Iris pigment epithelial cell (primary cell): ENCODE measurements around the gene LCE1D.
A peak's percentile ranks its signal among the peaks of the same experiment; 100 is the strongest.

Experiments
- DNase-seq: peaks from one replicate; pipeline ENCODE4 v3.0.0-alpha.2; 2011; ENCODE audit warnings: low read depth

LCE1D gene, protein sequence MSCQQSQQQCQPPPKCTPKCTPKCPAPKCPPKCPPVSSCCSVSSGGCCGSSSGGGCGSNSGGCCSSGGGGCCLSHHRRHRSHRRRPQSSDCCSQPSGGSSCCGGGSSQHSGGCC

DNA sequence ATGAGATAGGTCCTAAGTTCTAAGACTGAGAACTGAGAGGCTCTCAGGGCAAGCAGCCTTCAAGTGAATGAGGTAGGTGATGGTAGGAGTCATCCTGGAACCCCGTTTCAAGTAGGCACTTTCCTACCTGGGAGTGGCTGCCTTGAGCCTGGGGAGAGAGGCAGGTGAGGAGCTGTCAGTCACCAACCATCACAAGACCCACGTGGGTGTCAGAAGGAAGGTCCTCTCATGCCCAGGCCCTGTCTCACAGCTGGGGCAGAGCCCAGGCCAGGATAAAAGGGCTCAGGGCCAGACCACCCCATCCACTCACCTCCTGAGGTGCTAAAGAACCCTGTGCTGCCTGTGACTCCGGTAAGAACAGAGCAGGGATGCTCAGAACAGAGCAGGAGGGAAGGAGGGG is at the start of gene LCE1D:
Gene LCE1D, plus strand, starts transcription at position 301 of the 400 bp plus-strand sequence. CDS start 1,074 bp downstream, outside the sequence.
- no peak for DNase-seq

DNA sequence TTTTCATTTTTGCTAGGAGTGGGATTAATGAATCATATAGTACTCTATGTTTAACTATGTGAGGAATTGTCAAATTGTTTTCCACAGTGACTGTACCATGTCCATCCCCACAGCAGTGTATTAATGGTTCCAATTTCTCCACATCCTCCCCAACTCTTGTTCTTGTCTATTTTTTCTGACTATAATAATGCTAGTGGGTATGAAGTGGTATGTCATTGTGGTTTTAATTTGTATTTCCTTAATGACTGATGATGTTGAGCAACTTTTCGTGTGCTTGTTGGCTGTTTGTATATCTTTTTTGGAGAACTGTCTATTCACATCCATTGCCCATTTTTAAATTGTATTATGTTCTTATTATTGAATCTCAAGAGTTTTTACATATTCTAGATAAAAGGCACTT is 48.7 kb upstream of the LCE1D start:
- DNase-seq, result no peak

DNA sequence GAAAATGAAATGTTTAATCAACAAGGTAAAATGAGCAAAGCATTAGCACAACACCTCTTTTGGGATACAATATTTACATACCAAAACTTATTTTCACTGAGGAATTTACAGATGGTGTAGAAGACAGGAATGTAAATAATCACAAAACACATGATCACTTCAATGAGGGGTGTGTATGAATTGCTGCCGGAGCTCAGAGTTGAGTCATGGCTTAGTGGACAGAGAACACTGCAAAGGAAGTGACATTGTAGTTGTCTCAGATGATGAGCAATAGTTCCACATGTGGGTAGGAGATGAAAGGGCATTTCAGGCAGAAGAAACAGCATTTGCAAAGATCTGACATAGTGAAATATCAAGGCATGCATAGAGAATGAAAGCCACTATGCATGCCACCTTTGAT is 44.3 kb upstream of the LCE1D start:
- DNase-seq, result peak; percentile 9

DNA sequence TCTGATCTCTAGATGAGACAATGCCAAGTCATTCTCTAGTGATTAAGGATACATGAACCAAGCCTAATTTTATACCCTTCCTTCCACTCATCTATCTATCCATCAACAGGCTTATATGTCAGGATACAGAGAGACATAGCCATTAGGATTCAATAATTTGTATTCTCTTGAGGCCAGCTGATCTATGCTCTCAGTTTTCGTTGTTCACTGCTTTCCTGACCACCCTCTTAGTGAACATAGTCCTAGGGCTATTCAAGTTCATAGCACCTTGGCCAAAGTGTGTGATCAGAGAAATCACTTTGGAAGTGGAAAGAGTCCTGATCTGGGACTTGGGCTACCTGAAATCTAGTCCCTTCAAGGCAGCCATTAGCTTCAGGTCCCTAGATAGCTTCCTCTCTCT is 42.9 kb upstream of the LCE1D start:
- DNase-seq, result no peak

DNA sequence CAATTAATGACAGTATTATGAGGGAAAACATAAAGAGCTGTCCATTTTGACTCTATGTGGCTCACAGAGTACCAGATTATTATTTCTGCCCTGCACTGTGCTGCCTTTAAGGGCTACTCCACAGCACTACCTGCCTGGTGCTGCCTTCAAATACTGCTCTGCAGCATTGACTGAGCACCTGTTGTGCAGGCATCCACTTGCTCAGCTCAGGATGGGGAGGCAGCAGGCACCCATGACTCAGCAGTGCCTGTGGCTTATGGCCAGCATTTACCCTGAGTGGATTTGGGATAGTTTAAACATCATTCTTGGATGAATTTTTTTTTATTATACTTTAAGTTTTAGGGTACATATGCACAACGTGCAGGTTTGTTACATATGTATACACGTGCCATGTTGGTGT is 39.6 kb upstream of the LCE1D start:
- DNase-seq, result no peak

DNA sequence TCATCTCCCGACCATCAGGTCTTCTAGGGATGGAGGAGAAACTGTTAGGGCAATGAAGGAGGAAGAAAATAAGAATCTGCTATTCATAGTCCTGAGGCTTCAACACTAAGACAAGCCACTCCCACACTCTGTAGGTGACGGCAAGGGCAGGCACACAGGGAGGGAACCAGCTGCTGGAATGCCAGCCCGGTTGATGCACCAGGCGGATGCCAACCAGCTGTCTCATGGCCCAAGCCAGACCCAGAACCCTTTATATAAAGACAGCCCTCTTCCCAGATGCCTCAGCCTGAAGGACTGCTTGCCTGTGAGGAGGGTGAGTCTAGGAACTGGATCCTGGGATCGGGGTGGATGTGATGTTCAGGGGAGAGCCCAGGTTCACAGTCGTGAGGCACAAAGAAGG is 38.8 kb upstream of the LCE1D start, which contains the start of gene KPRP:
Gene KPRP, plus strand, starts transcription at position 279 of the 400 bp plus-strand sequence. CDS start 1,564 bp downstream, outside the sequence.
- no peak for DNase-seq

DNA sequence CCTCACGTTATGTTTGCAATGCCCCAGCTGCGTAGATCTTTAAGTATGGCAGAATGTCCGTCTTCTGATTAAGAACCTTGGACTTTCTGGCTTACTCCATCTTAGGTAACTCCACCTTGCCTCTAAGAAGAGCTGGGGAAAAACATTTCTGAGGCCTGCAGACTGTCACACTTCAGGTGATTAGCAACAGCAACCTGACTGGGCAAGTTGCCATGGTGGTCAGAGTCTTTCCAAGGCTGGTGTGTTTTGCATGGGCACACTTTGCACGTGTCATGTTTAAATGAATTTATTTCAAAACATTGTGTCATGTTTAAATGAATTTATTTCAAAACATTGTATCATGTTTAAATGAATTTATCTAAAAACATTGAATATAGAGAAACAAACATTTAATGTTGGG is 37.9 kb upstream of the LCE1D start:
- no peak for DNase-seq

DNA sequence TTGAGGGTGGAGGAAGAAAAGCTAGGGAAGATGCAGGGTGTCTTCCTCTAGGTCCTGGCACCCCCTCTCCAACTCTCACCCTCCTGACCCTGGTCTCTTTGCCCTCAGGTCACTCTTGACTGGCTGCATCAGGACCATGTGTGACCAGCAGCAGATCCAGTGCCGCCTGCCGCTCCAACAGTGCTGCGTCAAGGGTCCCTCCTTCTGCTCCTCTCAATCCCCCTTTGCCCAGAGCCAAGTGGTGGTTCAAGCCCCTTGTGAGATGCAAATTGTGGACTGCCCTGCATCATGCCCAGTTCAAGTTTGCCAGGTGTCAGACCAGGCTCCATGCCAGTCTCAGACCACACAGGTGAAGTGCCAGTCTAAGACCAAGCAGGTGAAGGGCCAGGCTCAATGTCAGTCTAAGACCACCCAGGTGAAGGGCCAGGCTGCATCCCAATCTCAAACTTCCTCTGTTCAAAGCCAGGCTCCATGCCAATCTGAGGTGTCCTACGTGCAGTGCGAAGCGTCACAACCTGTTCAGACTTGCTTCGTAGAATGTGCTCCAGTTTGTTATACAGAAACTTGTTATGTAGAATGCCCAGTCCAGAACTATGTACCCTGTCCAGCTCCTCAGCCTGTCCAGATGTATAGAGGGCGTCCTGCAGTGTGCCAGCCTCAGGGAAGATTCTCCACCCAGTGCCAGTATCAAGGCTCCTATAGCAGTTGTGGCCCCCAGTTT is 36.9 kb upstream of the LCE1D start:
- DNase-seq, result no peak

DNA sequence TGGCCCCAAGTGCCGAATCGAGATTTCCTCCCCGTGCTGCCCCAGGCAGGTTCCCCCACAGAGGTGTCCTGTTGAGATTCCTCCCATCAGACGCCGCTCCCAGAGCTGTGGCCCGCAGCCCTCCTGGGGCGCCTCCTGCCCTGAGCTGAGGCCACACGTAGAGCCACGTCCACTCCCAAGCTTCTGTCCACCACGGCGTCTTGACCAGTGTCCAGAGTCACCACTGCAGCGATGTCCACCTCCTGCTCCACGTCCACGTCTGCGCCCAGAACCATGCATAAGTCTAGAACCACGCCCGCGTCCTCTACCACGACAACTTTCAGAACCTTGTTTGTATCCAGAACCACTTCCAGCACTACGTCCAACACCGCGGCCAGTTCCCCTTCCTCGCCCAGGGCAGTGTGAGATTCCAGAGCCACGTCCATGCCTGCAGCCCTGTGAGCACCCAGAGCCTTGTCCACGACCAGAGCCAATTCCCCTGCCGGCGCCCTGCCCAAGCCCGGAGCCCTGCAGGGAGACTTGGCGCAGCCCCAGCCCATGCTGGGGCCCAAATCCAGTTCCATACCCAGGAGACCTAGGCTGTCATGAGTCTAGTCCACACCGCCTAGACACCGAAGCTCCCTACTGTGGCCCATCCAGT is 35.9 kb upstream of the LCE1D start:
- no peak for DNase-seq

DNA sequence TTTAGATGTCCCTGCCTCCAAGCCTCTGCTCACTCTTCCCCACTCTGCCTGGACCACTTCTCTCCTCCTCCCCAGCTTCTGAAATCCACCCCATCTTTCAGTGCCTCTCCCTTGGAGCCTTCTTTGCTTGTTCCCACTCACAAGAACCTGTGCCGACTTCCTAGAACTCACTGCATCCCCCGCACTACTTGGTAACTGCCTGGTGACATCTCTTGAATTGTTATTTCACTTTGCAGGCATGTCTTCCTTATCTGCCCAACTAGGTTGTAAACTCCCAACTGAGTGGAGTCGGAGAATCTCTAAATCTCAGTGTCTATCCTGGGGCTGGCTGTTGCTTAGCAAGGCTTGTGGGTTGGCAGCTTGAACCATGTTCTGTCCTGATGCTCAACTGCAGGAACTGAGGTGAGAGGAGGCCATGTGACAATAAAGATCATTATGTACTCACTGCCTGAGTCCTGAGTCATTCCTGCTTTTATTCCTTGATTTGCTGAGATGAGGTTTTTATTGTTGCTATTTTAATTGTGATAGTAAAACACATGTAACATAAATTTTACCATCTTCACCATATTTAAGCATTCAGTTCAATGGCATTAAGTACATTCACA is 34.8 kb upstream of the LCE1D start:
- DNase-seq, result no peak

DNA sequence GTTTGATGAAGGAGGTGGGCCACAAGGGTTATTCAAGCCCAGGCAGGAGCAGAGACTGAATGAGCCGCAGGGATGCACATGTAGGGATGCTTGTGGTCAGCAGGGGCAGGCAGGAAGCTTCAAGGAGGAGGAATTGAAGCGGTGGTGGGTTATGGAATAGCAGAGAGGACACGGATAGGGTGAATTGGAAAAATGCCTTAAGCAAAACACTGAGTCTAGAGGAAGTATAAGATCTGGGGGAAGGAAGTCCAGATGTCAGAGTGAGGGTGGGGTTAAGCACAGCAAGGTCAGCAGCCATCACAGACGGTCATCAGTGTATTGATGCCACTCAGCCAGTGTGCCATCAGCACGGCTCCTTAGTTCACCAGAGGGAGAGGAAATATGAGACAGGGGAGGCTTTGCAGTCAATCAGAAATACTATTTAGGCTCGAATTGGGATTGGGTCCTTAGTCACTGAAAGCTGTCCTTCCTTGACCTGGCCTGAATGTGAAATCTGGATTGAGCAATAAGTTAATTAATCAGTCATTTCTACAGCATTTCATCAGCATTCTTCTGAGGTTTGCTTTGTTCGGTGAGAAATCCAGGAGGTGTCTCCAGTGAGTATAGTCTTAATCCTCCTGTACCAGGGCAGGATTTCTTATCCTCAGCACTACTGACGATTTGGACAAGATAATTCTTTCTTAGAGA is 27.5 kb upstream of the LCE1D start:
- no peak for DNase-seq

DNA sequence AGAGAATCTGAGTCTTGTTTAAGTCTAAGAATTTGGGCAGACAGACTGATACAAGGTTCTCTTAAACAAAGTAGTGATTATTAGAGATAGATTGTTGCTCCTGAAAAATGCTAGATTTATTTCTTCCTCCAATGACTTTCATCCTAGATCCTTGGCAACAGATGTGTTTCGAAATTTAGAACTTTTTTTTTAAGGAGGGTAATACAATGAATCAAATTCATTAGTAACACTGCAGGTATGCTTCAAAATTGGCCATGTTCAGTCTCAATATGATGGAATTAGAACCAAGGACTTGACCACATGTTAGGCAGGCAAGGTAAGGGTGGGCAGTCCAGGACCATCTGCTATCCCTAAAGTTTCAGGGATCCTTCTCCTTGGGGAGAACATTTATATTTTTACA is 26.1 kb upstream of the LCE1D start:
- DNase-seq, result no peak

DNA sequence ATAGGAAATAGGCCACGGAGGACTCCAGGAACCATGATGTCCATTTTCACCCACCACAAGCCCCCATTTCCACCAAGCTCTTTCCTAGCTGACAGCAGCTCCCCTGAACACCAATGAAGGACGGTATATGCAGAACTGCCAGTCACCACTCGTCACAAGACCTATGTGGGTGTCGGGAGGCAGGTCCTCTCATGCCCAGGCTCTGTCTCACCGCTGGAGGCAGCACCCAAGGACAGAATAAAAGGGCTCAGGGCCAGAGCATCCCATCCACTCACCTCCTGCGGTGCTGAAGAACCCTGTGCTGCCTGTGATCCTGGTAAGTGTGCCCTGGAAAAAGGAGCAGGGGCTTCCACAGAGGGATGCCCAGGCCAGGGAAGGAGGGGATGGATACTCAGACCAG is 21.6 kb upstream of the LCE1D start, which contains the start of gene LCE1F:
Gene LCE1F, plus strand, starts transcription at position 266 of the 400 bp plus-strand sequence. CDS start 1,232 bp downstream, outside the sequence.
- no peak for DNase-seq

DNA sequence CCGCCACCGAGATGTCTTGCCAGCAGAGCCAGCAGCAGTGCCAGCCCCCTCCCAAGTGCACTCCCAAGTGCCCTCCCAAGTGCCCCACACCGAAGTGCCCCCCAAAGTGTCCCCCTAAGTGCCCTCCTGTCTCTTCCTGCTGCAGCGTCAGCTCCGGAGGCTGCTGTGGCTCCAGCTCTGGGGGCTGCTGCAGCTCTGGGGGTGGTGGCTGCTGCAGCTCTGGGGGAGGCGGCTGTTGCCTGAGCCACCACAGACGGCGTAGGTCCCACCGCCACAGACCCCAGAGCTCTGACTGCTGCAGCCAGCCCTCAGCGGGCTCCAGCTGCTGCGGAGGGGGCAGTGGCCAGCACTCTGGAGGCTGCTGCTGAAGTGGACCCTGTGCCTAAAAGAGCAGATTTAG is 20.2 kb upstream of the LCE1D start:
- no peak for DNase-seq

DNA sequence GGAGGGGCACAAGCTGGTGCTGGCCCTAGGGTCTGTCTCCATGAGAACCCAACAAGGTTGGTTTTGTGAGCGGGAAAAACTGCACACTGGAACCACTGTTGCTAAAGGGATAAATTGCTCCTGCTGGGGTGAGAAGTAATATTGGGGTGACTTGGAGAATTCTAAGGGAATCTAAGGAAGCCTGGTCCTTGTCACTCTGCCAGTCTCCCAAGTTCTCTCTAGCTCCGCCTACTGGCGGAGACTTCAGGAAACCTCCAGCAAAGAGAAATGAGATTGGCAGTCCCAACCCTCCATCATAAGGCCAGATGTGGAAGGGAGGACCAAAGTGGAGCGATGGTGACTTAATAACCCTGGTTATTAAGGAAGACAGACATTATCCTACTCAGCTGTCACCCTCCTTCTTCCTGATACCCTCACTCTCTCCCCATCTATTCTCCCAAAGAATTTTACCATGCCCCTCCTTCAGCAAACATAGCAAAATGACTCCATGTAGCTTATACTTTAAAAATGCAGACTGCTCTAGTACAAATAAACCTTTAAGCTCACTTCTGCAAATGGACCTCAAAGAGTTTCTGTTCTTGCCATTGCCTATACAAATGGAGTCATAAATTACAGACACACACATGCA is 18.9 kb upstream of the LCE1D start:
- DNase-seq, result no peak

DNA sequence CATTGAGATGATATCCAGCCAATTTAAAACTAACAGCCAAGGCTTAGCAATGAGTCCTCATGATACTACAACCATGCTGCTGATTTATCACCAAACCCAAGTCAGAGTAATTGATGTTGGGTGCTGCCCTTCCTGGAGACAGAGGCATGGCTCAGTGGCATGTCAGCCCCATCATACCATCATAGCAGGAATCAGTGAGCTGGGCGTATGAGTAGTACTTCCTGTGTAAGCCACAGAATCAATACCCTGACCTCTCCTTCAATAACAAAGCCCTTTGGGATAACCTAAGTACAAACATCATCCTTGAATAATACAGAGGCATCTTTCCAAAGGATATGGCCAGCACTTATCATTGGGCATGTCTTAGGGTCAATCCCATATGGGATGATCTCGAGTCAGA is 13.4 kb upstream of the LCE1D start:
- no peak for DNase-seq

DNA sequence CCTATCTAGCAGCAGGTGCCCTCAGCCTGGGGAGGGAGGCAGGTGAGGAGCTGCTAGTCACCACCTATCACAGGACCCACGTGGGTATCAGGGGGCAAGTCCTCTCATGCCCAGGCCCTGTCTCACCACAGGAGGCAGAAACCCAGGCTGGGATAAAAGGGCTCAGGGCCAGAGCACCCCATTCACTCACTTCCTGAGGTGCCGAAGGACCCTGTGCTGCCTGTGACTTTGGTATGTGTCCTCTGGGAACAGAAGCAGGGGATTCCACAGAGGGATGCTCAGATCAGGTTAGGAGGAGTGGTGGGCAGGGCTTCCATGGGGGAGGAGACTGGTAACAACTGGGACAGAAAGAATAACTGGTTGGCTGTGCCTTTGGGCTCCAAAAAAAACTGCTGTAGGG is 10.4 kb upstream of the LCE1D start, which contains the start of gene LCE1E:
Gene LCE1E, plus strand, starts transcription at position 181 of the 400 bp plus-strand sequence. CDS start 1,043 bp downstream, outside the sequence.
- no peak for DNase-seq

DNA sequence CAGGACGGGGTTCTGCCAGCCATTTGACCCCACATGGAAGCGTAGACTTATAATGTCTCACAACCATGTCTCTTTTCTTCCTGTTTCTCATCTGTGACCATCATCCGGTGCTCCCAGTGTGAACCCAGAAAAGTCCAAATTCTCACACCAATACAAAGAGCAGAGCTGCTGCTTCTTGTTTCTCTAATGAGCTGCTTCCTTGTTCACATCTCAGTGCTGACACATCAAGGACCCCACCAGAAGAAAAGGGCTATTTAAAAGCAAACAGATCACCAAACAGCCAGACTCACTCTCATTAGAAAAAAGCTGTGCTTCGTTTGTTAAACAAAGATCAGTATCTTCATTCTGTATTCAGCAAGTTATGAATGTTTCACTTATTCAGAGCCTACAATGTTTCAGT is 835 bp upstream of the LCE1D start:
- DNase-seq, result no peak

DNA sequence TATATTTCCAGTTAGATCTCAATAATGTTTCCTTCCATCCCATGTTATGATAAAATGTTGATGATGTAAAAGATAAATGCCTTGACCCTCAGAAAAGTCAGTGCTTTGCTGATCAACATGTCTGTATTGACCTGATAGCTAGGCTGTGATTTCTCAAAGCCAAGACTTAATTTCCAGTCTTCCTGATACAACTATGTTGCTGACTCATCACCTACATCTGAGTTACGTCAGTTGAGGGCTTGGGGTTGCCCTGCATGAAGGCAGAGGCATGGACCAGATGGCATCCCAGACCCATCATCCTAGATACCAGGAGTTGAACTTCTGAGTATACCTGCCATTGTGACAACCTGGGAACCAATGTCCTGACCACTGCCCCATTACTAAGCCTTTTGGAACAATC is 4.8 kb downstream of the LCE1D start:
- no peak for DNase-seq

DNA sequence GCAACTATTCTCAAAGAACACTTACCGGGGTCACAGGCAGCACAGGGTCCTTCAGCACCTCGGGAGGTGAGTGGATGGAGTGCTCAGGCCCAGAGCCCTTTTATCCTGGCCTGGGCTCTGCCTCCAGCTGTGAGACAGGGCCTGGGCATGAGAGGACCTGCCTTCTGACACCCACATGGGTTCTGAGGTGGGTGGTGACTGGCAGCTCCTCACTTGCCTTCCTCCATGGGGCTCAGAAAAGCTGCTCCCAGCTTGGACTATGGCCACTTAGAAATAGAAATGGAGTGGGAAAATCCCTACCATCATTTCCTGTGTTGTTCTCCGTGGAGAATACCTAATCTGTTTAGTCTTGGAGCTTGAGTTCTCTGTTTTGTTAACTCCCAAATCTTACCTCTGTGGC is 10.1 kb downstream of the LCE1D start, which contains the start of gene LCE1C:
Gene LCE1C, minus strand, starts transcription at position 76 of the 400 bp plus-strand sequence. CDS start 1,173 bp downstream, outside the sequence.
- no peak for DNase-seq

DNA sequence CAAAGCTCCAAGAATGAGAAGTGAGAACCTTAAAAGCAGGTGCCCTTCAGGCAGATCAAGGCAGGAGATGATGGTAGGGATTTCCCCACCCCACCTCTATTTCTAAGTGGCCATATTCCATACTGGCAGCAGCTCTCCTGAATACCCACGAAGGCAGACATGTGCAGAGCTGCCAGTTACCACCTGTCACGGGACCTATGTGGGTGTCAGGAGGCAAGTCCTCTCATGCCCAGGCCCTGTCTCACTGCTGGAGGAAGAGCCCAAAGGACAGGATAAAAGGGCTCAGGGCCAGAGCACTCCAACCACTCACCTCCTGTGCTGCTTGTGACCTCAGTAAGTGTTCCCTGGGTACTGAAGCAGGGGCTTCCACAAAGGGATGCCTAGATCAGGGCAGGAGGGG is 14.5 kb downstream of the LCE1D start:
- DNase-seq, result no peak

DNA sequence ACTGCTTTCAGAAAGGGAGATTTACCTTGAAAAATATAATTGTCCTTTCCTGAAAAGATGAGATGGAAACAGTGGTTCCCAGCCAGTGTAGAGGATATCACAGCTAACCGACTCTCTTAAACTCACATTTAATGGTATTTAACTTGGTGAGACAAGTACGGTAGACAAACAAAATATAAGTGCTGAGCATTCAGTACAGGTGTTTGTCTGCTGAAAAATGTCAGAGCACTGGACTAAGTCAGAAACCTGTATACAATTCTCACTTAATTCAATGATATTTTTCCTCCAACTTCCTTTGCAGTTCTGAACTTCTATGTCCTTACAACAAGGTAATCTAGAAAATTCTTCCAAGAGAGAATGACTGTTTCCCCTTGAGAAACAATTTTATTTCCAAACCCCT is 15.2 kb downstream of the LCE1D start, which contains the start of gene LCE1B:
Gene LCE1B, plus strand, starts transcription at position 301 of the 400 bp plus-strand sequence. CDS start 476 bp downstream, outside the sequence.
- no peak for DNase-seq
